HG02623 (cell line): ENCODE results near the gene SLC25A25.

Experiments used
- ATAC-seq: cut with Tn5 transposase; IDR thresholded peaks from one replicate; pipeline ENCODE4 v1.9.1; 2021; ENCODE audit warnings: moderate library complexity; ENCODE audit not compliant: unreplicated experiment

SLC25A25 gene

GRCh38 chr9:128072144-128073021 is 4.4 kb downstream of the SLC25A25 start:
- no peak for ATAC-seq

GRCh38 chr9:128073253-128073886 is 5.3 kb downstream of the SLC25A25 start:
- ATAC-seq, result no peak

- no peak for ATAC-seq
Observed at GRCh38 chr9:128077847-128078503, 9.9 kb downstream of the SLC25A25 start.

- ATAC-seq, result no peak
Observed at GRCh38 chr9:128078504-128079434, 10.7 kb downstream of the SLC25A25 start.

- ATAC-seq, result no peak
Observed at GRCh38 chr9:128080206-128080605, 12.2 kb downstream of the SLC25A25 start.

- no peak for ATAC-seq
Observed at GRCh38 chr9:128081056-128081455, 13.0 kb downstream of the SLC25A25 start.

- ATAC-seq, result no peak
Observed at GRCh38 chr9:128082151-128082550, 14.1 kb downstream of the SLC25A25 start.

GRCh38 chr9:128084746-128085145 is 16.7 kb downstream of the SLC25A25 start:
- no peak for ATAC-seq

GRCh38 chr9:128085943-128086342 is 17.9 kb downstream of the SLC25A25 start:
- ATAC-seq, result no peak

GRCh38 chr9:128087262-128087661 is 19.2 kb downstream of the SLC25A25 start:
- no peak for ATAC-seq

- no peak for ATAC-seq
Observed at GRCh38 chr9:128088253-128088945, 20.4 kb downstream of the SLC25A25 start.

- no peak for ATAC-seq
Observed at GRCh38 chr9:128089299-128089698, 21.3 kb downstream of the SLC25A25 start.

GRCh38 chr9:128091144-128091543 is 23.1 kb downstream of the SLC25A25 start:
- no peak for ATAC-seq

GRCh38 chr9:128091571-128091970 is 23.5 kb downstream of the SLC25A25 start:
- no peak for ATAC-seq

- no peak for ATAC-seq
Observed at GRCh38 chr9:128092199-128092977, 24.4 kb downstream of the SLC25A25 start.

GRCh38 chr9:128093011-128093410 is 25.0 kb downstream of the SLC25A25 start:
- no peak for ATAC-seq

GRCh38 chr9:128094166-128094949 is 26.3 kb downstream of the SLC25A25 start:
- ATAC-seq, result peak; percentile 89

- ATAC-seq, result no peak
Observed at GRCh38 chr9:128094950-128095544, 27.0 kb downstream of the SLC25A25 start.
